Activated CD8-positive, alpha-beta T cell treated with anti-CD3 and anti-CD28 coated beads, Interleukin-2, amount 10 ng/mL, durations not matched to agents 7 days and 5 days (primary cell): ENCODE measurements around the gene LPCAT3. TPM values are rescaled to one million over a fixed set of nuclear protein-coding genes. Genes with fewer than 3 reads are reported as not detected.
A peak's percentile ranks its signal among the peaks of the same experiment; 100 is the strongest.

Experiments
- ATAC-seq: fragments of 150-1000 bp; cut with Tn5 transposase; one replicate; pipeline ENCODE4 v1.10.0; 2021; ENCODE audit warnings: moderate library complexity
- CTCF ChIA-PET: fragments of 350-600 bp; sonication (Branson Sonifier 250); formaldehyde crosslinking; loops from one replicate; lab custom pipeline; 2021; ENCODE audit warnings: antibody characterized with exemption; lab: Charles Lee
- POLR2A ChIA-PET: fragments of 350-600 bp; sonication (Branson Sonifier 250); formaldehyde crosslinking; loops from one replicate; lab custom pipeline; 2021; ENCODE audit warnings: antibody characterized with exemption; lab: Charles Lee
- DNase-seq: peaks from one replicate; pipeline ENCODE4 v3.0.0-alpha.2; 2020
- H3K27ac Mint-ChIP-seq: one replicate; pipeline ENCODE4 v1.8.0; 2021; ENCODE audit warnings: mild to moderate bottlenecking, mixed read lengths
- H3K27me3 Mint-ChIP-seq: one replicate; pipeline ENCODE4 v1.8.0; 2021; ENCODE audit warnings: low read depth, mixed read lengths
- H3K36me3 Mint-ChIP-seq: one replicate; pipeline ENCODE4 v1.8.0; 2021; ENCODE audit warnings: low read depth, mixed read lengths
- H3K4me1 Mint-ChIP-seq: one replicate; pipeline ENCODE4 v1.8.0; 2021; ENCODE audit warnings: low read depth, mixed read lengths
- H3K4me3 Mint-ChIP-seq: one replicate; pipeline ENCODE4 v1.8.0; 2021; ENCODE audit warnings: mild to moderate bottlenecking, mixed read lengths
- H3K9me3 Mint-ChIP-seq: one replicate; pipeline ENCODE4 v1.8.0; 2022; ENCODE audit warnings: mixed read lengths; ENCODE audit not compliant: insufficient read depth
- total RNA-seq, 2 experiments: library from RNA; stranded (reverse); gene quantifications; one replicate each; pipeline ENCODE4 v1.2.3, GENCODE V29; 2021

Gene LPCAT3
- total RNA-seq, 2 experiments from 2014 or later = 37.3 to 40.3 TPM

- ATAC-seq (peak; percentile 5), DNase-seq (no peak)
- Mint-ChIP-seq H3K4me1 (peaks cover 69% of the 10 kb centered on the region), H3K4me3 (peak overlapping the region; percentile 99), H3K27ac (peak overlapping the region; percentile 98), H3K9me3 (no peaks in the 10 kb centered on the region), H3K27me3 (no peaks in the 10 kb centered on the region), H3K36me3 (peaks cover 62% of the 10 kb centered on the region)
- ChIA-PET POLR2A (interaction anchor here (0.6 to 20.8 kb wide), 8 partner anchors 5 to 983 kb away, joined by 3 to 1099 read pairs (median 6); partner anchors contain the start of genes C12orf57, C1RL, CDCA3 and PTPN6), CTCF (interaction anchor here (1.1 to 18.6 kb wide), 6 partner anchors 8 to 161 kb away, joined by 4 to 742 read pairs (median 12); partner anchors contain the start of genes C12orf57, LPCAT3 and RNU7-1)
Measured at GRCh38 chr12:6952121-6952862, 66.0 kb downstream of the LPCAT3 start.

GRCh38 chr12:6951551-6952120 is 66.6 kb downstream of the LPCAT3 start:
- Mint-ChIP-seq H3K27ac (peak overlapping the region; percentile 98), H3K4me1 (peaks cover 68% of the 10 kb centered on the region), H3K36me3 (peaks cover 55% of the 10 kb centered on the region), H3K27me3 (no peaks in the 10 kb centered on the region), H3K9me3 (no peaks in the 10 kb centered on the region), H3K4me3 (peak overlapping the region; percentile 99)
- ChIA-PET CTCF (interaction anchor here (1.0 to 18.6 kb wide), 9 partner anchors 8 to 238 kb away, joined by 3 to 742 read pairs (median 9); partner anchors contain the start of genes C12orf57, LPCAT3, PEX5 and RNU7-1), POLR2A (interaction anchor here (0.6 to 20.8 kb wide), 11 partner anchors 6 to 984 kb away, joined by 3 to 1099 read pairs (median 4); partner anchors contain the start of genes C12orf57, C1RL, CDCA3 and PTPN6)
- DNase-seq = peak; percentile 43
- peak; percentile 3 for ATAC-seq

- ChIA-PET CTCF (interaction anchor here (1.0 to 18.6 kb wide), 8 partner anchors 9 to 238 kb away, joined by 3 to 742 read pairs (median 9); partner anchors contain the start of genes LPCAT3 and PEX5), POLR2A (interaction anchor here (0.6 to 20.8 kb wide), 9 partner anchors 5 to 157 kb away, joined by 3 to 1099 read pairs (median 4); partner anchors contain the start of genes C12orf57, C1RL, CDCA3 and PTPN6)
- Mint-ChIP-seq H3K9me3 (no peaks in the 10 kb centered on the region), H3K27me3 (no peaks in the 10 kb centered on the region), H3K27ac (peak within 1 kb of the TSS; percentile 98), H3K36me3 (peaks cover 51% of the 10 kb centered on the region), H3K4me3 (peak within 1 kb of the TSS; percentile 99), H3K4me1 (peaks cover 68% of the 10 kb centered on the region)
- peak; percentile 9 for ATAC-seq
- peak; percentile 82 for DNase-seq
Measured at GRCh38 chr12:6950811-6951540, 67.3 kb downstream of the LPCAT3 start, which contains the start of gene PTPN6. Gene PTPN6 (plus strand): TSS chr12:6951356. CDS start chr12:6951513, 157 bp downstream.

GRCh38 chr12:6950401-6950801 is 67.9 kb downstream of the LPCAT3 start:
- CTCF ChIA-PET = interaction anchor here (1.6 to 18.6 kb wide), 6 partner anchors 10 to 163 kb away, joined by 4 to 742 read pairs (median 10); partner anchors contain the start of gene LPCAT3

GRCh38 chr12:6948873-6949594 is 69.2 kb downstream of the LPCAT3 start:
- no peak for ATAC-seq
- ChIA-PET CTCF (interaction anchor here (0.8 to 18.6 kb wide), 6 partner anchors 11 to 164 kb away, joined by 3 to 742 read pairs (median 6); partner anchors contain the start of gene SPSB2), POLR2A (interaction anchor here (1.0 to 20.8 kb wide), 3 partner anchors 4 to 22 kb away, joined by 3 to 1099 read pairs (median 1099); partner anchors contain the start of genes C12orf57, PTPN6 and RNU7-1)
- Mint-ChIP-seq H3K4me3 (peak overlapping the region; percentile 37), H3K4me1 (peaks cover 67% of the 10 kb centered on the region), H3K9me3 (no peaks in the 10 kb centered on the region), H3K27me3 (no peaks in the 10 kb centered on the region), H3K36me3 (peaks cover 38% of the 10 kb centered on the region), H3K27ac (peak overlapping the region; percentile 84)
- DNase-seq = no peak

More at GRCh38 chr12:6950401-6950801, 67.9 kb downstream of the LPCAT3 start:
- POLR2A ChIA-PET = interaction anchor here (0.7 to 20.8 kb wide), 4 partner anchors 5 to 83 kb away, joined by 4 to 1099 read pairs (median 552); partner anchors contain the start of genes C12orf57, PTPN6, RNU7-1 and TPI1
- no peaks in the 10 kb centered on the region for H3K9me3 Mint-ChIP-seq
- no peaks in the 10 kb centered on the region for H3K27me3 Mint-ChIP-seq
- DNase-seq (peak; percentile 63), ATAC-seq (no peak)
- peaks cover 49% of the 10 kb centered on the region for H3K36me3 Mint-ChIP-seq
- H3K27ac Mint-ChIP-seq = peak overlapping the region; percentile 98
- peak overlapping the region; percentile 99 for H3K4me3 Mint-ChIP-seq
- peaks cover 68% of the 10 kb centered on the region for H3K4me1 Mint-ChIP-seq

- CTCF ChIA-PET = interaction anchor here (1.4 to 18.6 kb wide), 5 partner anchors 11 to 163 kb away, joined by 4 to 742 read pairs (median 45); partner anchors contain the start of genes C1RL and LPCAT3
- Mint-ChIP-seq H3K27me3 (peaks cover 2% of the 10 kb centered on the region), H3K4me1 (peaks cover 76% of the 10 kb centered on the region), H3K36me3 (peaks cover 29% of the 10 kb centered on the region), H3K27ac (peak overlapping the region; percentile 35), H3K4me3 (no peak overlapping the region), H3K9me3 (no peaks in the 10 kb centered on the region)
- no peak for ATAC-seq
- no peak for DNase-seq
- POLR2A ChIA-PET = interaction anchor here (1.3 to 20.8 kb wide), 3 partner anchors 10 to 79 kb away, joined by 4 to 1099 read pairs (median 7); partner anchors contain the start of gene PTPN6
Measured at GRCh38 chr12:6947615-6948014, 70.7 kb downstream of the LPCAT3 start.

- Mint-ChIP-seq H3K9me3 (no peaks in the 10 kb centered on the region), H3K27me3 (peaks cover 2% of the 10 kb centered on the region), H3K4me3 (peak overlapping the region; percentile 88), H3K36me3 (peaks cover 24% of the 10 kb centered on the region), H3K4me1 (peaks cover 82% of the 10 kb centered on the region), H3K27ac (peak overlapping the region; percentile 97)
- POLR2A ChIA-PET = interaction anchor here (0.8 to 20.8 kb wide), 5 partner anchors 9 to 78 kb away, joined by 3 to 1099 read pairs (median 6); partner anchors contain the start of genes LPCAT3 and PTPN6
- DNase-seq (no peak), ATAC-seq (no peak)
- CTCF ChIA-PET = interaction anchor here (1.4 to 18.6 kb wide), 7 partner anchors 10 to 163 kb away, joined by 4 to 742 read pairs (median 38); partner anchors contain the start of genes C1RL, LPCAT3 and SPSB2
Measured at GRCh38 chr12:6946920-6947374, 71.3 kb downstream of the LPCAT3 start.

- ChIA-PET POLR2A (interaction anchor here (0.6 to 20.8 kb wide), 13 partner anchors 8 to 79 kb away, joined by 3 to 1099 read pairs (median 5); partner anchors contain the start of genes ATN1, LPCAT3, PTPN6 and SPSB2), CTCF (interaction anchor here (1.4 to 18.6 kb wide), 8 partner anchors 9 to 164 kb away, joined by 4 to 742 read pairs (median 32); partner anchors contain the start of genes C1RL, LPCAT3 and SPSB2)
- H3K27ac Mint-ChIP-seq = peak overlapping the region; percentile 97
- H3K9me3 Mint-ChIP-seq = no peaks in the 10 kb centered on the region
- peaks cover 2% of the 10 kb centered on the region for H3K27me3 Mint-ChIP-seq
- H3K36me3 Mint-ChIP-seq = peaks cover 17% of the 10 kb centered on the region
- ATAC-seq (peak; percentile 17), DNase-seq (peak; percentile 73)
- peak overlapping the region; percentile 88 for H3K4me3 Mint-ChIP-seq
- H3K4me1 Mint-ChIP-seq = peaks cover 82% of the 10 kb centered on the region
Measured at GRCh38 chr12:6946033-6946919, 72.0 kb downstream of the LPCAT3 start.

- ATAC-seq = no peak
- H3K27me3 Mint-ChIP-seq = peaks cover 2% of the 10 kb centered on the region
- DNase-seq = no peak
- POLR2A ChIA-PET = interaction anchor here (0.6 to 20.8 kb wide), 11 partner anchors 9 to 79 kb away, joined by 3 to 1099 read pairs (median 3); partner anchors contain the start of genes ATN1, LPCAT3, PTPN6 and SPSB2
- H3K4me3 Mint-ChIP-seq = peak overlapping the region; percentile 88
- CTCF ChIA-PET = interaction anchor here (1.2 to 18.6 kb wide), 12 partner anchors 9 to 165 kb away, joined by 3 to 742 read pairs (median 18); partner anchors contain the start of genes C1RL, CDCA3, LPCAT3 and SPSB2
- peaks cover 16% of the 10 kb centered on the region for H3K36me3 Mint-ChIP-seq
- H3K9me3 Mint-ChIP-seq = no peaks in the 10 kb centered on the region
- peak overlapping the region; percentile 97 for H3K27ac Mint-ChIP-seq
- peaks cover 81% of the 10 kb centered on the region for H3K4me1 Mint-ChIP-seq
Measured at GRCh38 chr12:6945613-6946012, 72.7 kb downstream of the LPCAT3 start.
